ENCODE measurements around the gene PDZRN3. TPM values are rescaled to one million over a fixed set of nuclear protein-coding genes. Genes with fewer than 3 reads are reported as not detected.

PDZRN3 gene
- total RNA-seq, 1 experiment from 2014 or later, result 0.17 TPM

GRCh38 chr3:73459711-73460110 is 165.0 kb downstream of the PDZRN3 start:
- intact Hi-C loops (cut with micrococcal nuclease), result no loop called here
- no peaks in the 10 kb centered on the region for H3K79me2 ChIP-seq (ENCODE audit: insufficient read depth, low read length)
- no peak overlapping the region for H3K4me3 ChIP-seq (replicated peaks in 1 of 2; ENCODE audit: low read depth in 1 of 2, low read length in 2 of 2)
- DNase-seq (ENCODE audit: low read depth, low spot score), result no peak
- no peak overlapping the region for H3K4me2 ChIP-seq (ENCODE audit: low read length)
- H2AFZ ChIP-seq (ENCODE audit: low read depth, low read length, poor library complexity, severe bottlenecking), result no peak overlapping the region
- H3K4me1 ChIP-seq (ENCODE audit: control insufficient read depth in 1 of 2, insufficient read depth in 2 of 2, low read length in 2 of 2), result no peaks in the 10 kb centered on the region
- ChIA-PET POLR2A (no interaction called here), CTCF (no interaction called here), RAD21 (ENCODE audit: low non-redundant PET in 1 of 2, low total read pairs in 2 of 2, uncharacterized antibody in 2 of 2, unreplicated experiment in 2 of 2) (no interaction called here)
- no peaks in the 10 kb centered on the region for H4K20me1 ChIP-seq (ENCODE audit: insufficient read depth)
- no peaks in the 10 kb centered on the region for H3K9me3 ChIP-seq (ENCODE audit: control insufficient read depth in 1 of 2, insufficient read depth in 1 of 2, low read depth in 1 of 2, low read length in 2 of 2)
- no peaks in the 10 kb centered on the region for H3K36me3 ChIP-seq (ENCODE audit: control insufficient read depth in 1 of 2, insufficient read depth in 2 of 2, low read length in 2 of 2)
- H3K9ac ChIP-seq (ENCODE audit: low read length), result no peak overlapping the region
- H3K27ac ChIP-seq (ENCODE audit: low read depth, low read length), result no peak overlapping the region
- H3K27me3 ChIP-seq (ENCODE audit: insufficient read depth, low read length), result no peaks in the 10 kb centered on the region
- TF ChIP-seq REST (IDR thresholded peaks at IDR 0.05; ENCODE audit: low read depth) (no peak), EZH2 (IDR thresholded peaks at IDR 0.05) (no peak), SIN3A (IDR thresholded peaks at IDR 0.05; ENCODE audit: low read depth) (no peak), EGR1 (IDR thresholded peaks at IDR 0.05; ENCODE audit: low read depth) (no peak), ATF3 (IDR thresholded peaks at IDR 0.05) (no peak), POLR2A (IDR thresholded peaks at IDR 0.05; ENCODE audit: borderline replicate concordance, extremely low read depth, insufficient read depth, insufficient read length) (no peak), RAD21 (IDR thresholded peaks at IDR 0.05; ENCODE audit: low read depth) (no peak), CBX3 (IDR thresholded peaks at IDR 0.05; ENCODE audit: low read depth) (no peak), MAX (IDR thresholded peaks at IDR 0.05) (no peak), SRF (IDR thresholded peaks at IDR 0.05; ENCODE audit: low read depth) (no peak), ZNF274 (IDR thresholded peaks at IDR 0.05; ENCODE audit: low read depth, low read length) (no peak), EZH2phosphoT487 (IDR thresholded peaks at IDR 0.05; ENCODE audit: borderline replicate concordance) (no peak), JUND (IDR thresholded peaks at IDR 0.05) (no peak), FOSL1 (IDR thresholded peaks at IDR 0.05; ENCODE audit: low read depth) (no peak), TCF7L2 (IDR thresholded peaks at IDR 0.05; ENCODE audit: borderline replicate concordance, extremely low read depth, insufficient read depth, insufficient read length) (no peak), SP1 (IDR thresholded peaks at IDR 0.05; ENCODE audit: low read depth) (no peak), CEBPB (IDR thresholded peaks at IDR 0.05; ENCODE audit: low read depth) (no peak)
- BruUV-seq (replicated peaks), result no TSS peak
- no peak for ATAC-seq
- no peaks in the 10 kb centered on the region for H3K9me2 ChIP-seq (ENCODE audit: insufficient read depth)

Data from HCT116 (cell line).